Stimulated activated CD8-positive, alpha-beta memory T cell treated with anti-CD3 and anti-CD28 coated beads, Interleukin-2, amount 100 ng/mL, for 1 hour (primary cell): Measurements from ENCODE around the gene EMX2.
"Not testable (repeated sequence)": the region's sequence is repeated elsewhere in the genome, so short reads cannot be mapped to it uniquely, and the experiment has no call there.

Source experiments
- DNase-seq, 2 donors: peaks; one replicate each; pipeline ENCODE4 v3.0.0-alpha.2; 2020; ENCODE audit warnings: low read depth in 2 of 2

The EMX2 gene

GRCh38 chr10:117560942-117561341 lies 18.4 kb downstream of the EMX2 start:
- DNase-seq, result no peak

- DNase-seq, result no peak
These were observed 19.7 kb downstream of the EMX2 start for GRCh38 chr10:117562220-117562619.

GRCh38 chr10:117562896-117563737 lies 20.6 kb downstream of the EMX2 start:
- DNase-seq, result no peak

- no peak for DNase-seq
These were observed 21.2 kb downstream of the EMX2 start for GRCh38 chr10:117563780-117564179.

- no peak for DNase-seq
These were observed 22.5 kb downstream of the EMX2 start for GRCh38 chr10:117565068-117565467.

- no peak for DNase-seq
These were observed 25.8 kb downstream of the EMX2 start for GRCh38 chr10:117568334-117568733.

GRCh38 chr10:117569610-117570390 lies 27.3 kb downstream of the EMX2 start:
- no peak for DNase-seq

- DNase-seq, result no peak
These were observed 28.3 kb downstream of the EMX2 start for GRCh38 chr10:117570880-117571279.

- no peak for DNase-seq
These were observed 32.1 kb downstream of the EMX2 start for GRCh38 chr10:117574498-117575146.

- DNase-seq, result no peak
These were observed 35.9 kb downstream of the EMX2 start for GRCh38 chr10:117578490-117578889.

- no peak for DNase-seq
These were observed 36.5 kb downstream of the EMX2 start for GRCh38 chr10:117578999-117579590.

- DNase-seq, result no peak
These were observed 39.4 kb downstream of the EMX2 start for GRCh38 chr10:117581961-117582360.

GRCh38 chr10:117584831-117585230 lies 42.3 kb downstream of the EMX2 start:
- DNase-seq, result not testable (repeated sequence)

GRCh38 chr10:117587036-117587435 lies 44.5 kb downstream of the EMX2 start:
- no peak for DNase-seq

- DNase-seq, result no peak
These were observed 47.7 kb downstream of the EMX2 start for GRCh38 chr10:117590101-117590875.

- DNase-seq, result no peak
These were observed 48.5 kb downstream of the EMX2 start for GRCh38 chr10:117591043-117591442.

GRCh38 chr10:117594722-117595121 lies 52.2 kb downstream of the EMX2 start:
- DNase-seq, result no peak

GRCh38 chr10:117596706-117597105 lies 54.2 kb downstream of the EMX2 start:
- no peak for DNase-seq

- no peak for DNase-seq
These were observed 54.7 kb downstream of the EMX2 start for GRCh38 chr10:117597216-117597615.
